Liver (tissue), 3 donors: ENCODE measurements around the gene CDH4.

ENCODE experiments used
- GABPA ChIP-seq, 2 donors: IDR thresholded peaks in 1 of 2; conservative IDR thresholded peaks in 1 of 2; 2 replicates each; pipeline ENCODE4 v1.6.1; 2016; ENCODE audit warnings: antibody characterized with exemption in 2 of 2, mild to moderate bottlenecking in 1 of 2, moderate library complexity in 1 of 2
- TF ChIP-seq, protein P1 (sequence below): fragments of 150-350 bp; IDR thresholded peaks from 2 replicates; pipeline ENCODE4 v1.5.1; 2017; ENCODE audit warnings: improper control_type of control experiment, low read depth, low read length; ENCODE audit not compliant: missing input control
- TF ChIP-seq, protein P2 (sequence below): IDR thresholded peaks from 2 replicates; pipeline ENCODE4 v1.6.1; 2016; ENCODE audit warnings: antibody characterized with exemption
- TF ChIP-seq, protein P3 (sequence below): IDR thresholded peaks from 2 replicates; pipeline ENCODE4 v1.6.1; 2016; ENCODE audit warnings: antibody characterized with exemption
- TF ChIP-seq, protein P4 (sequence below): IDR thresholded peaks from 2 replicates; pipeline ENCODE4 v1.6.1; 2016; ENCODE audit warnings: antibody characterized with exemption, mild to moderate bottlenecking
- TF ChIP-seq, protein P5 (sequence below): IDR thresholded peaks from 2 replicates; pipeline ENCODE4 v1.6.1; 2016; ENCODE audit warnings: antibody characterized with exemption
- donor health status: healthy.
- donor health status: healthy.

DNA sequence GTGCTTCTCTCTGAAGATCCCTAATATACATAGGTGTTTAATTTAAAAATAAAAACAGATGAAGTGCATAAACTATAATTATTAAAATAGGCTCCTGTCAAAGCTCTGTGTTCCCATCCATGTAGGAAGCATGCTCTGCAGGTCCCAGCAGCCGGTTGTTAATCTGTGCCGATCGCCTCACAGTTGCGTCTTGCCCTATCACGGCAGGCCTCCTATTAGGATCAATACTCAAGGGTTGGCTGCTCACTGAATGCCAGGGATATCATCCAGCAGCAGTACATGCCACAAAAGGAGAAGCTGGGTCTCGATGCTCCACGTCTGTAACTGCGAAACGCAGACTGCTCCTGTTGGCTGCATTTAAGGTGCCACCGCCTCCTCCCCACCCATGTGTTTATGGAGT is 369.8 kb downstream of the CDH4 start:
- TF ChIP-seq, protein P1, sequence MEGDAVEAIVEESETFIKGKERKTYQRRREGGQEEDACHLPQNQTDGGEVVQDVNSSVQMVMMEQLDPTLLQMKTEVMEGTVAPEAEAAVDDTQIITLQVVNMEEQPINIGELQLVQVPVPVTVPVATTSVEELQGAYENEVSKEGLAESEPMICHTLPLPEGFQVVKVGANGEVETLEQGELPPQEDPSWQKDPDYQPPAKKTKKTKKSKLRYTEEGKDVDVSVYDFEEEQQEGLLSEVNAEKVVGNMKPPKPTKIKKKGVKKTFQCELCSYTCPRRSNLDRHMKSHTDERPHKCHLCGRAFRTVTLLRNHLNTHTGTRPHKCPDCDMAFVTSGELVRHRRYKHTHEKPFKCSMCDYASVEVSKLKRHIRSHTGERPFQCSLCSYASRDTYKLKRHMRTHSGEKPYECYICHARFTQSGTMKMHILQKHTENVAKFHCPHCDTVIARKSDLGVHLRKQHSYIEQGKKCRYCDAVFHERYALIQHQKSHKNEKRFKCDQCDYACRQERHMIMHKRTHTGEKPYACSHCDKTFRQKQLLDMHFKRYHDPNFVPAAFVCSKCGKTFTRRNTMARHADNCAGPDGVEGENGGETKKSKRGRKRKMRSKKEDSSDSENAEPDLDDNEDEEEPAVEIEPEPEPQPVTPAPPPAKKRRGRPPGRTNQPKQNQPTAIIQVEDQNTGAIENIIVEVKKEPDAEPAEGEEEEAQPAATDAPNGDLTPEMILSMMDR: no peak
- TF ChIP-seq, protein P2, sequence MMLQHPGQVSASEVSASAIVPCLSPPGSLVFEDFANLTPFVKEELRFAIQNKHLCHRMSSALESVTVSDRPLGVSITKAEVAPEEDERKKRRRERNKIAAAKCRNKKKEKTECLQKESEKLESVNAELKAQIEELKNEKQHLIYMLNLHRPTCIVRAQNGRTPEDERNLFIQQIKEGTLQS: no peak
- TF ChIP-seq, protein P3, sequence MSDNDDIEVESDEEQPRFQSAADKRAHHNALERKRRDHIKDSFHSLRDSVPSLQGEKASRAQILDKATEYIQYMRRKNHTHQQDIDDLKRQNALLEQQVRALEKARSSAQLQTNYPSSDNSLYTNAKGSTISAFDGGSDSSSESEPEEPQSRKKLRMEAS: no peak
- TF ChIP-seq, protein P4, sequence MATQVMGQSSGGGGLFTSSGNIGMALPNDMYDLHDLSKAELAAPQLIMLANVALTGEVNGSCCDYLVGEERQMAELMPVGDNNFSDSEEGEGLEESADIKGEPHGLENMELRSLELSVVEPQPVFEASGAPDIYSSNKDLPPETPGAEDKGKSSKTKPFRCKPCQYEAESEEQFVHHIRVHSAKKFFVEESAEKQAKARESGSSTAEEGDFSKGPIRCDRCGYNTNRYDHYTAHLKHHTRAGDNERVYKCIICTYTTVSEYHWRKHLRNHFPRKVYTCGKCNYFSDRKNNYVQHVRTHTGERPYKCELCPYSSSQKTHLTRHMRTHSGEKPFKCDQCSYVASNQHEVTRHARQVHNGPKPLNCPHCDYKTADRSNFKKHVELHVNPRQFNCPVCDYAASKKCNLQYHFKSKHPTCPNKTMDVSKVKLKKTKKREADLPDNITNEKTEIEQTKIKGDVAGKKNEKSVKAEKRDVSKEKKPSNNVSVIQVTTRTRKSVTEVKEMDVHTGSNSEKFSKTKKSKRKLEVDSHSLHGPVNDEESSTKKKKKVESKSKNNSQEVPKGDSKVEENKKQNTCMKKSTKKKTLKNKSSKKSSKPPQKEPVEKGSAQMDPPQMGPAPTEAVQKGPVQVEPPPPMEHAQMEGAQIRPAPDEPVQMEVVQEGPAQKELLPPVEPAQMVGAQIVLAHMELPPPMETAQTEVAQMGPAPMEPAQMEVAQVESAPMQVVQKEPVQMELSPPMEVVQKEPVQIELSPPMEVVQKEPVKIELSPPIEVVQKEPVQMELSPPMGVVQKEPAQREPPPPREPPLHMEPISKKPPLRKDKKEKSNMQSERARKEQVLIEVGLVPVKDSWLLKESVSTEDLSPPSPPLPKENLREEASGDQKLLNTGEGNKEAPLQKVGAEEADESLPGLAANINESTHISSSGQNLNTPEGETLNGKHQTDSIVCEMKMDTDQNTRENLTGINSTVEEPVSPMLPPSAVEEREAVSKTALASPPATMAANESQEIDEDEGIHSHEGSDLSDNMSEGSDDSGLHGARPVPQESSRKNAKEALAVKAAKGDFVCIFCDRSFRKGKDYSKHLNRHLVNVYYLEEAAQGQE: no peak
- TF ChIP-seq, protein P5, sequence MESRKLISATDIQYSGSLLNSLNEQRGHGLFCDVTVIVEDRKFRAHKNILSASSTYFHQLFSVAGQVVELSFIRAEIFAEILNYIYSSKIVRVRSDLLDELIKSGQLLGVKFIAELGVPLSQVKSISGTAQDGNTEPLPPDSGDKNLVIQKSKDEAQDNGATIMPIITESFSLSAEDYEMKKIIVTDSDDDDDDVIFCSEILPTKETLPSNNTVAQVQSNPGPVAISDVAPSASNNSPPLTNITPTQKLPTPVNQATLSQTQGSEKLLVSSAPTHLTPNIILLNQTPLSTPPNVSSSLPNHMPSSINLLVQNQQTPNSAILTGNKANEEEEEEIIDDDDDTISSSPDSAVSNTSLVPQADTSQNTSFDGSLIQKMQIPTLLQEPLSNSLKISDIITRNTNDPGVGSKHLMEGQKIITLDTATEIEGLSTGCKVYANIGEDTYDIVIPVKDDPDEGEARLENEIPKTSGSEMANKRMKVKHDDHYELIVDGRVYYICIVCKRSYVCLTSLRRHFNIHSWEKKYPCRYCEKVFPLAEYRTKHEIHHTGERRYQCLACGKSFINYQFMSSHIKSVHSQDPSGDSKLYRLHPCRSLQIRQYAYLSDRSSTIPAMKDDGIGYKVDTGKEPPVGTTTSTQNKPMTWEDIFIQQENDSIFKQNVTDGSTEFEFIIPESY: no peak
- TF ChIP-seq GABPA (IDR thresholded peaks at IDR 0.05 in 1 of 2, conservative IDR thresholded peaks at IDR 0.05 in 1 of 2): no peak
